IMR-90 (cell line): ENCODE data around the gene LAMA3. TPM values are rescaled to one million over a fixed set of nuclear protein-coding genes. Genes with fewer than 3 reads are reported as not detected.

Experiments
- ATAC-seq: fragments of 200-7000 bp; cut with Tn5 transposase; 2 replicates; pipeline ENCODE4 v1.9.1; 2020; ENCODE audit warnings: low read depth, mild to moderate bottlenecking, moderate library complexity
- BruUV-seq: library from RNA; stranded (reverse); fragments of 400-500 nt; replicated peaks from 2 replicates; lab custom pipeline; 2021; lab: Mats Ljungman, UMichigan
- CTCF ChIA-PET: fragments of 300-600 bp; formaldehyde crosslinking; extraction: SDS; loops from one replicate; lab custom pipeline; 2021; ENCODE audit warnings: antibody characterized with exemption; lab: Yijun Ruan, JAX
- POLR2A ChIA-PET: fragments of 300-600 bp; sonication (Branson Sonifier 250); formaldehyde crosslinking; loops from one replicate; lab custom pipeline; 2022; ENCODE audit warnings: antibody characterized with exemption; ENCODE audit not compliant: unreplicated experiment; lab: Charles Lee
- DNase-seq: peaks from one replicate; pipeline ENCODE4 v3.0.0; 2013
- H2AFZ ChIP-seq: replicated peaks from 2 replicates; pipeline ENCODE3; 2013; ENCODE audit warnings: low read length, mild to moderate bottlenecking; ENCODE audit not compliant: poor library complexity
- H2AK5ac ChIP-seq: 2 replicates; pipeline ENCODE4 v1.6.1; 2013; ENCODE audit warnings: low read depth, low read length, inconsistent platforms
- H2AK9ac ChIP-seq: replicated peaks from 2 replicates; pipeline ENCODE3; 2013; ENCODE audit warnings: mild to moderate bottlenecking, low read depth, low read length, moderate library complexity; ENCODE audit not compliant: poor library complexity
- H2BK120ac ChIP-seq: 2 replicates; pipeline ENCODE4 v1.6.1; 2013; ENCODE audit warnings: low read depth, low read length, inconsistent platforms
- H2BK15ac ChIP-seq: 3 replicates; pipeline ENCODE4 v1.6.1; 2013; ENCODE audit warnings: low read depth, low read length, inconsistent platforms
- H2BK20ac ChIP-seq: 2 replicates; pipeline ENCODE4 v1.6.1; 2013; ENCODE audit warnings: low read depth, mild to moderate bottlenecking, inconsistent platforms, low read length, moderate library complexity
- H2BK5ac ChIP-seq: 2 replicates; pipeline ENCODE4 v1.6.1; 2013; ENCODE audit warnings: mild to moderate bottlenecking, low read depth, low read length, inconsistent platforms; ENCODE audit not compliant: poor library complexity, severe bottlenecking
- H3K14ac ChIP-seq: replicated peaks from 2 replicates; pipeline ENCODE4 v1.6.1; 2013; ENCODE audit warnings: low read depth, low read length, inconsistent platforms
- H3K18ac ChIP-seq: 2 replicates; pipeline ENCODE4 v1.6.1; 2013; ENCODE audit warnings: low read depth, low read length, control low read depth
- H3K23ac ChIP-seq: 2 replicates; pipeline ENCODE4 v1.6.1; 2013; ENCODE audit warnings: low read depth, low read length, inconsistent platforms
- H3K27ac ChIP-seq: 2 replicates; pipeline ENCODE4 v1.5.1; 2013; ENCODE audit warnings: mild to moderate bottlenecking, control low read depth, low read length; ENCODE audit not compliant: insufficient read depth
- H3K27me3 ChIP-seq: 2 replicates; pipeline ENCODE4 v1.6.1; 2013; ENCODE audit warnings: low read length; ENCODE audit not compliant: control insufficient read depth, insufficient read depth
- H3K36me3 ChIP-seq: 2 replicates; pipeline ENCODE4 v1.6.1; 2013; ENCODE audit warnings: low read length, mixed read lengths; ENCODE audit not compliant: control insufficient read depth, insufficient read depth
- H3K4ac ChIP-seq: 2 replicates; pipeline ENCODE4 v1.6.1; 2013; ENCODE audit warnings: low read depth, low read length, inconsistent platforms
- H3K4me1 ChIP-seq: 2 replicates; pipeline ENCODE4 v1.6.1; 2013; ENCODE audit warnings: low read length, mixed read lengths; ENCODE audit not compliant: control insufficient read depth, insufficient read depth
- H3K4me2 ChIP-seq: 2 replicates; pipeline ENCODE4 v1.6.1; 2013; ENCODE audit warnings: low read depth, mild to moderate bottlenecking, control low read depth, low read length, moderate library complexity
- H3K4me3 ChIP-seq: 2 replicates; pipeline ENCODE4 v1.5.1; 2013; ENCODE audit warnings: low read depth, mild to moderate bottlenecking, control low read depth, low read length, moderate library complexity; ENCODE audit not compliant: insufficient read depth
- H3K56ac ChIP-seq: 2 replicates; pipeline ENCODE4 v1.6.1; 2013; ENCODE audit warnings: low read length, inconsistent platforms; ENCODE audit not compliant: insufficient read depth; ENCODE audit errors: extremely low read depth
- H3K79me1 ChIP-seq, 2 experiments: 2 replicates each; pipeline ENCODE4 v1.6.1; 2013; ENCODE audit warnings: low read length in 2 of 2, inconsistent platforms in 1 of 2, low read depth in 1 of 2
- H3K9ac ChIP-seq: 2 replicates; pipeline ENCODE4 v1.6.1; 2013; ENCODE audit warnings: low read depth, low read length, control low read depth
- H3K9me1 ChIP-seq: 2 replicates; pipeline ENCODE4 v1.6.1; 2013; ENCODE audit warnings: low read length, inconsistent platforms; ENCODE audit not compliant: insufficient read depth
- H3K9me3 ChIP-seq: 2 replicates; pipeline ENCODE4 v1.6.1; 2013; ENCODE audit warnings: low read length; ENCODE audit not compliant: control insufficient read depth, insufficient read depth
- H4K20me1 ChIP-seq: 2 replicates; pipeline ENCODE4 v1.6.1; 2013; ENCODE audit warnings: low read length, inconsistent platforms; ENCODE audit not compliant: insufficient read depth
- H4K5ac ChIP-seq: 2 replicates; pipeline ENCODE4 v1.6.1; 2013; ENCODE audit warnings: mild to moderate bottlenecking, low read depth, low read length, control low read depth
- H4K8ac ChIP-seq, 2 experiments: 2 replicates each; pipeline ENCODE4 v1.6.1; 2013; ENCODE audit warnings: low read depth in 2 of 2, low read length in 2 of 2, control low read depth in 1 of 2, inconsistent platforms in 1 of 2
- H4K91ac ChIP-seq: 2 replicates; pipeline ENCODE4 v1.6.1; 2013; ENCODE audit warnings: low read depth, low read length, inconsistent platforms; ENCODE audit not compliant: insufficient read depth
- BHLHE40 ChIP-seq: fragments of 150-350 bp; IDR thresholded peaks from 2 replicates; pipeline ENCODE4 v1.6.1; 2016; ENCODE audit warnings: mild to moderate bottlenecking, low read depth, low read length
- CEBPB ChIP-seq: IDR thresholded peaks from 2 replicates; pipeline ENCODE4 v1.6.1; 2012; ENCODE audit warnings: low read depth, low read length, improper control_type of control experiment
- MAFK ChIP-seq: IDR thresholded peaks from 2 replicates; pipeline ENCODE4 v1.6.1; 2012; ENCODE audit warnings: low read depth, low read length, improper control_type of control experiment
- NFE2L2 ChIP-seq: fragments of 150-350 bp; IDR thresholded peaks from 2 replicates; pipeline ENCODE4 v1.6.1; 2016; ENCODE audit warnings: low read depth, mild to moderate bottlenecking, low read length
- POLR2A ChIP-seq: IDR thresholded peaks from 2 replicates; pipeline ENCODE4 v1.6.1; 2012; ENCODE audit warnings: mild to moderate bottlenecking, low read depth, low read length
- SMC3 ChIP-seq: fragments of 150-350 bp; IDR thresholded peaks from 2 replicates; pipeline ENCODE4 v1.6.1; 2016; ENCODE audit warnings: low read depth, mild to moderate bottlenecking, antibody characterized with exemption, low read length, moderate library complexity
- WGBS, 2 experiments: methylation state at CpG; one replicate each; pipeline versions ENCODE4 v1.1.5 to v1.1.7; 2013; ENCODE audit warnings: missing lambda C conversion rate in 2 of 2; ENCODE audit not compliant: insufficient read length in 1 of 2; ENCODE audit errors: extremely low coverage in 2 of 2; 5-methylcytosine and 5-hydroxymethylcytosine counted together
- dilution Hi-C: fragments of 300-500 bp; cut with HindIII; formaldehyde crosslinking; loops from one replicate; pipeline ENCODE4 v1.14.3; 2018; ENCODE audit warnings: low sequenced_read_pairs; ENCODE audit not compliant: unreplicated experiment
- in situ Hi-C: fragments of 300-500 bp; cut with MboI; formaldehyde crosslinking; loops from 3 replicates; pipeline ENCODE4 v1.14.3; 2019; ENCODE audit warnings: low sequenced_read_pairs, inconsistent platforms, mixed read lengths
- intact Hi-C: fragments of 100-400 bp; cut with micrococcal nuclease; formaldehyde crosslinking; loops from 2 replicates; pipeline ENCODE4 v1.10.0; 2022
- polyA plus RNA-seq, 3 experiments: library from polyadenylated mRNA; depleted of rRNA; stranded (reverse); fragments of >200 nt; gene quantifications; 2 replicates each; pipeline ENCODE4 v1.2.3, GENCODE V29; 2012; ENCODE audit warnings: low replicate concordance in 1 of 3
- total RNA-seq: library from RNA; depleted of rRNA; stranded (reverse); fragments of >200 nt; gene quantifications from 2 replicates; pipeline ENCODE4 v1.2.3, GENCODE V29; 2012
- TF ChIP-seq, protein P1 (sequence below): fragments of 150-350 bp; IDR thresholded peaks from 2 replicates; pipeline ENCODE4 v1.6.1; 2016; ENCODE audit warnings: low read depth, mild to moderate bottlenecking, low read length, moderate library complexity, borderline replicate concordance

The LAMA3 gene
- total and polyA plus RNA-seq, 2 of the 4 experiments (the other 2 are of a cell fraction): 0.18 to 0.19 TPM

DNA sequence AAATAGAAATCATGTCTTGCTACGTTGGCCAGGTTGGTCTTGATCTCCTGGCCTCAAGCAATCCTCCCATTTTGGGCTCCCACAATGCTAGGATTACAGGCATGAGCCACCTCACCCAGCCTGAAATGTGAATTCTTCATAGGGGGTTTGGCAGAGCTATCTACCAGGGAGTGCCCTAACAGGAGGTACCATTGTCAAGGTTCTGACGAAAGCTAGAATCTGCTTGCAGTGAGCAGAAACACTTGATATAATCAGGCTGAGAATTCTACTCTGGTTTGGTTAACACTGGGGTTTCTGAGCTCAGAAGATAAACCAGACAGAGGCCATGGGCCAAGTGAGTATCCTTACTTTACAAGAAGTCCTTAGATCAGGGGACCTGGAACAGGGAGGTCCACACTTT, 7.2 kb upstream of the LAMA3 start:
- dilution Hi-C loops: no loop called here
- 100% methylated on average over 1 of the region's 2 CpGs; no CpG with 5 or more reads in 1 of the 2 experiments for WGBS, 2 experiments
- TF ChIP-seq NFE2L2 (no peak), MAFK (no peak), POLR2A (no peak), CEBPB (no peak), SMC3 (no peak), BHLHE40 (no peak)
- TF ChIP-seq, protein P1, sequence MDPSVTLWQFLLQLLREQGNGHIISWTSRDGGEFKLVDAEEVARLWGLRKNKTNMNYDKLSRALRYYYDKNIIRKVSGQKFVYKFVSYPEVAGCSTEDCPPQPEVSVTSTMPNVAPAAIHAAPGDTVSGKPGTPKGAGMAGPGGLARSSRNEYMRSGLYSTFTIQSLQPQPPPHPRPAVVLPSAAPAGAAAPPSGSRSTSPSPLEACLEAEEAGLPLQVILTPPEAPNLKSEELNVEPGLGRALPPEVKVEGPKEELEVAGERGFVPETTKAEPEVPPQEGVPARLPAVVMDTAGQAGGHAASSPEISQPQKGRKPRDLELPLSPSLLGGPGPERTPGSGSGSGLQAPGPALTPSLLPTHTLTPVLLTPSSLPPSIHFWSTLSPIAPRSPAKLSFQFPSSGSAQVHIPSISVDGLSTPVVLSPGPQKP: no peak

More for the DNA sequence above, 7.2 kb upstream of the LAMA3 start:
- Histone ChIP-seq H2AK9ac (no peak overlapping the region), H3K14ac (no peak overlapping the region), H3K27me3 (peaks cover 38% of the 10 kb centered on the region), H3K9ac (no peak overlapping the region), H3K18ac (no peak overlapping the region), H2AK5ac (no peak overlapping the region), H4K5ac (no peak overlapping the region), H4K20me1 (no peaks in the 10 kb centered on the region), H3K4me1 (no peaks in the 10 kb centered on the region), H3K9me3 (no peaks in the 10 kb centered on the region), H2BK15ac (no peak overlapping the region), H2AFZ (no peak overlapping the region), H4K8ac (no peak overlapping the region), H3K4me3 (no peak overlapping the region), H2BK120ac (no peak overlapping the region), H3K56ac (no peak overlapping the region), H3K36me3 (no peaks in the 10 kb centered on the region), H4K91ac (no peak overlapping the region), H3K4ac (no peak overlapping the region), H3K4me2 (no peak overlapping the region), H2BK5ac (no peak overlapping the region), H3K23ac (no peak overlapping the region), H3K9me1 (no peaks in the 10 kb centered on the region), H2BK20ac (no peak overlapping the region), H3K79me1 (no peaks in the 10 kb centered on the region), H3K27ac (no peak overlapping the region)
- in situ Hi-C loops: no loop called here
- DNase-seq (no peak), ATAC-seq (no peak)
- intact Hi-C loops: no loop called here
- no TSS peak for BruUV-seq
- ChIA-PET CTCF (no interaction called here), POLR2A (no interaction called here)
